Measurements from ENCODE around the gene PFN3. TPM values are rescaled to one million over a fixed set of nuclear protein-coding genes. Genes with fewer than 3 reads are reported as not detected.

The PFN3 gene
- total RNA-seq, 1 donor from 2014 or later = not detected

DNA sequence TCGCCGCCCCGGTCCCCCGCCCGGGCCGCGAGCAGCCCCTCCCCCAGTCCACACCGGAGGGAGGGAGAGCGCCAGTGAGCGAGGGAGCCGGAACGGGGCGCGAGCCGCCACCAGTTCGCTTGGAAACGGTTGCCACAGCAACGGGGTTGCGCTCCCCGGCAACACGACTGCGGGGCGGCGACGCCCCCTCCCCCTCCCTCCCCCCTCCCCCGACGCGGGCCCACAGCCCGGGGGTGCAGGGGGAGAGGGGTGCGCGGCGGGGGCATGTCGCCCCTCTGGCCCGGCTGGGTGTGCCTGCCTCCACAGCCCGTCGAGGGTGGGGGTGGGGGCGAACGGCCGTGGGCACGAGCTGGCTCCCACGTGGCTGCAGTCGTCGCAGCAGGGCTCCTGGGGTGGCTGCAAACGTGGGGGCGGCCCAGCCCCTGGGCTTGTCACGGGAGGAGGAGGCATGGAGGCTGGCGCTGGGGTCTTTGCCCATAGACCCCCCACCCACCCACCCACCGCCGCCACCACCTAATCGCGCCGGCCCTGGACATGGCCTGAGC is 46.7 kb upstream of the PFN3 start:
- TF ChIP-seq, protein P1, sequence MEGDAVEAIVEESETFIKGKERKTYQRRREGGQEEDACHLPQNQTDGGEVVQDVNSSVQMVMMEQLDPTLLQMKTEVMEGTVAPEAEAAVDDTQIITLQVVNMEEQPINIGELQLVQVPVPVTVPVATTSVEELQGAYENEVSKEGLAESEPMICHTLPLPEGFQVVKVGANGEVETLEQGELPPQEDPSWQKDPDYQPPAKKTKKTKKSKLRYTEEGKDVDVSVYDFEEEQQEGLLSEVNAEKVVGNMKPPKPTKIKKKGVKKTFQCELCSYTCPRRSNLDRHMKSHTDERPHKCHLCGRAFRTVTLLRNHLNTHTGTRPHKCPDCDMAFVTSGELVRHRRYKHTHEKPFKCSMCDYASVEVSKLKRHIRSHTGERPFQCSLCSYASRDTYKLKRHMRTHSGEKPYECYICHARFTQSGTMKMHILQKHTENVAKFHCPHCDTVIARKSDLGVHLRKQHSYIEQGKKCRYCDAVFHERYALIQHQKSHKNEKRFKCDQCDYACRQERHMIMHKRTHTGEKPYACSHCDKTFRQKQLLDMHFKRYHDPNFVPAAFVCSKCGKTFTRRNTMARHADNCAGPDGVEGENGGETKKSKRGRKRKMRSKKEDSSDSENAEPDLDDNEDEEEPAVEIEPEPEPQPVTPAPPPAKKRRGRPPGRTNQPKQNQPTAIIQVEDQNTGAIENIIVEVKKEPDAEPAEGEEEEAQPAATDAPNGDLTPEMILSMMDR (IDR thresholded peaks at IDR 0.05) = no peak
- peak; percentile 22 to 33 for ATAC-seq
- peaks cover 19% of the 10 kb centered on the region for H3K27me3 ChIP-seq (ENCODE audit: low read depth)
- H3K4me3 ChIP-seq = peak overlapping the region; percentile 58
- DNase-seq = peak; percentile 67
- H3K36me3 ChIP-seq = peaks cover 7% of the 10 kb centered on the region
- intact Hi-C loops (cut with DNase I) = no loop called here
- H3K27ac ChIP-seq = no peak overlapping the region
- no peaks in the 10 kb centered on the region for H3K9me3 ChIP-seq
- peaks cover 25% of the 10 kb centered on the region for H3K4me1 ChIP-seq

DNA sequence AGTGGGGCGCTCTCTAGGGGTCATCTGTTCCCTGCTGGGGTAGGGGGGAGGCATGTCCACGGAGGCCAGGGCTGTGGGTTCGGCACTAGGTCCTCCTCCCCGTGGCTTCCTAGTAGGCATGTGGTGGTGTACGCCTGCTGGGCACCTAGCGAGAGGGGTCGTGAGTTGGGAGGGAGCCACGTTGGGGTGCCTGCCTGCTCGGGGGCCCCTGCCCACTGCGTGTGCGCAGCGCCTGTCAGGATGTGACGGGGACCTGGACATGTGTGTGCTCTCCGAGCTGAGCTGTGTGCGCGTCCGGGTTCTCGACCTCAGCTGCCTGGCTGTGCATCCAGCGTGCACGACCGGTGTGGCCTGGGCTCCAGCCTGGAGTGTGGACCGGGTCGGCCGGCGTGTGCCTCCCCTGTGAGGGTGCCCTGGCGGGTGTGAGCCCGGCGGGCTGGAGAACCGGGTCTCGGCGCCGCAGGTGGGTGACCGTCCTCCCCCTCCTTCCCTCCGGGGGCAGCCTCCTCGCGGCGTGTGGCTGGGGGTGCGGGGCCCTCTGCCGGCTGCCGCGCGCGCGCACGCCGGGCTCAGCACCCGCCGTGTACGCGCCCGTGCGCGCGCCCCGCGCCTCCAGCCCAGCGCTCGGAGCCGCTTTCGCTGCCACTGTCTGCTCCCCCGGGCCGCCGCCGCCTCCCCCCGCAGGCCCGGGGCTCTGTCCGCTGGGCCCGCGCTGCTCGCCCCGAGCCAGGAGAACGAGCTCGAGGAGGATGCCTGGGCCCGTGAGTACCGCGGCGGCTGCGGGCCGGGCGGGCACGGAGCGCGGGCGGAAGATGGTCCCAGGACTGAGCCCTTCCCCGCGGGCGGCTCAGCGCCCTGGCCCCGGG is 46.0 kb upstream of the PFN3 start, which contains the start of gene PRR7:
Gene PRR7 (plus strand): TSS at position 615 of the 866 bp plus-strand sequence. CDS start 8,254 bp downstream, outside the sequence.
- DNase-seq = peak; percentile 77

DNA sequence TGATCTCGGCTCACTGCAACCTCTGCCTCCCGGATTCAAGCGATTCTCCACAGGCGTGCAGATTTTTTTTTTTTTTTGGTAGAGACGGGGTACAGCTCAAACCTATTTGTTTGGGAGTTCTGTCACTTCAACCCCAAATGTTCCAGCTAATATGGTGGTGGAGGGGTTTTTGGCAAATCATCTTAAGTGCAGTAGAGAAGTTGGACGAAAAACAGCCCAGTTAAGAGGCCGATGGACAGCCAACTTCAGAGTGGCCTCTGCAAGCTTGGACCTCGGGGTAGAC is 45.4 kb upstream of the PFN3 start:
- intact Hi-C loops (cut with DNase I) = no loop called here
- H3K4me1 ChIP-seq = peaks cover 25% of the 10 kb centered on the region
- H3K27ac ChIP-seq = no peak overlapping the region

More for the DNA sequence above, 46.0 kb upstream of the PFN3 start, which contains the start of gene PRR7:
- peak; percentile 78 to 79 for ATAC-seq
- no peaks in the 10 kb centered on the region for H3K9me3 ChIP-seq
- no peak within 1 kb of the TSS for H3K27ac ChIP-seq
- peak within 1 kb of the TSS; percentile 58 for H3K4me3 ChIP-seq
- H3K27me3 ChIP-seq (ENCODE audit: low read depth) = peaks cover 19% of the 10 kb centered on the region
- H3K36me3 ChIP-seq = peaks cover 14% of the 10 kb centered on the region
- intact Hi-C loops (cut with DNase I) = no loop called here
- peaks cover 25% of the 10 kb centered on the region for H3K4me1 ChIP-seq
- TF ChIP-seq, protein P1 (IDR thresholded peaks at IDR 0.05) = no peak

DNA sequence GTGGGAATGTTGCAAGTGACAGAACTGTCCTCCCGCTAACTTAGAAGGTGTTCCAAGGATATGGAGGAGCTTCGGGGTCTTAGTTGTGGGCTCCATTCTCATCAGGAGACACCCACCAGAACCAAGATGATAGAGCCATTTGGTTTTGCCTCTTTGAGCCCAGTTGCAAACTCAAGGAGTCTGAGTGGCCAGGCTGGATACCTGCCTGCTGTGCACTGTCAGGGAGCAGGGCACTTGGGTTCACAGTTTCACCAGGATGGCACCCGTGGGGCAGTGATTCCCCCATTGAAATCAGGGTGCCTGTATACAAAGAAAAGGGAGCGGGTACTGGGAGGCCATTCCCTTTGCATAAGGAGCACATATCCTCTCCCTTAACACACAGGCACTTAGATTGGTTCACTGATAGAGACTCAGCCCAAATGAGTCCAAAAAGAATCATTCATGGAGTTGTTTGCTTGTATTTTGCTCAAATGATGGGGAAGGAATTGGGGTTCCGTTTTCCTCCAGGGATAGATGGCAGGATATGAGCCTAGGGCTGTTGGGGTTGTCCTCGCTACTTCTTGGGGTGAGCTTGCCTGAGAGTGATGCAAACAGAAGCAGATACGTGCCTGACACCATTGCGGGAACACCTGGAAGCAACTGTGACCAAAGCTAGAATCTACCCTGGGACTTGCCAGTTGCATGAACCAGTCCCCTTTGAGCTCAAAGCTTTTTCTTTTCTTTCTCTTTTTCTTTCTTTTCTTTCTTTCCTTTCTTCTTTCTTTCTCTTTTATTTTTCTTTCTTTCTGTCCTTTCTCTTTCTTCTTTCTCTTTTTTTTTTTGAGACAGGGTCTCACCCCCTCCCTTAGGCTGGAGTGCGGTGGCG is 44.8 kb upstream of the PFN3 start:
- intact Hi-C loops (cut with DNase I) = no loop called here
- no peaks in the 10 kb centered on the region for H3K9me3 ChIP-seq
- peaks cover 11% of the 10 kb centered on the region for H3K27me3 ChIP-seq (ENCODE audit: low read depth)
- ATAC-seq = no peak
- no peak overlapping the region for H3K4me3 ChIP-seq
- H3K36me3 ChIP-seq = peaks cover 26% of the 10 kb centered on the region
- H3K27ac ChIP-seq = no peak overlapping the region
- no peak for DNase-seq
- TF ChIP-seq, protein P1 (IDR thresholded peaks at IDR 0.05) = no peak
- H3K4me1 ChIP-seq = peaks cover 25% of the 10 kb centered on the region

More for the DNA sequence above, 45.4 kb upstream of the PFN3 start:
- Histone ChIP-seq H3K4me3 (peak overlapping the region; percentile 58), H3K36me3 (peaks cover 20% of the 10 kb centered on the region), H3K9me3 (no peaks in the 10 kb centered on the region), H3K27me3 (ENCODE audit: low read depth) (peaks cover 16% of the 10 kb centered on the region)
- DNase-seq (no peak), ATAC-seq (no peak)
- TF ChIP-seq, protein P1 (IDR thresholded peaks at IDR 0.05) = no peak
